H1 (cell line): ENCODE results near the gene RASGRP1. TPM values are rescaled to one million over a fixed set of nuclear protein-coding genes. Genes with fewer than 3 reads are reported as not detected.

ENCODE experiments used
- BACH1 ChIP-seq: IDR thresholded peaks from 2 replicates; pipeline ENCODE4 v1.6.1; 2012; ENCODE audit warnings: low read length, improper control_type of control experiment
- NANOG ChIP-seq: IDR thresholded peaks from 2 replicates; pipeline ENCODE4 v1.6.1; 2011; ENCODE audit warnings: low read length, low read depth, mild to moderate bottlenecking, inconsistent platforms; ENCODE audit not compliant: insufficient read depth, poor library complexity, severe bottlenecking
- RAD21 ChIP-seq, 2 experiments: IDR thresholded peaks in 1 of 2; conservative IDR thresholded peaks in 1 of 2; 2 replicates each; pipeline ENCODE4 v1.6.1; 2011; ENCODE audit warnings: low read depth in 2 of 2, low read length in 2 of 2, improper control_type of control experiment in 1 of 2, inconsistent platforms in 1 of 2, mild to moderate bottlenecking in 1 of 2, moderate library complexity in 1 of 2
- polyA plus RNA-seq, 7 experiments: library from polyadenylated mRNA; depleted of rRNA in 3 of 7; stranded (reverse) in 5 of 7; unstranded in 2 of 7; fragments of >200 nt in 5 of 7; fragments of 200-250 nt in 2 of 7; gene quantifications; 1 replicate in 5 of 7; 2 replicates in 1 of 7; 4 replicates in 1 of 7; pipeline versions ENCODE4 v1.2.1 to v1.2.3, GENCODE V29; 2011 to 2013; ENCODE audit warnings: missing spikeins in 2 of 7, mixed read lengths in 2 of 7
- total RNA-seq: library from RNA; stranded (reverse); fragmentation: NEBNext Ultra II Directional; extraction: Animal tissue kit (Norgen Biotek cat#: 25700); gene quantifications from 2 replicates; pipeline ENCODE4 v1.2.1, GENCODE V29; 2021

Gene RASGRP1
- total and polyA plus RNA-seq, 2 of the 8 experiments (the other 6 are each of a cell fraction or from before 2014, with no cell fraction given), result 1.1 to 2.1 TPM

GRCh38 chr15:38577424-38577987, 12.9 kb upstream of the RASGRP1 start (continued):
- no peak for TF ChIP-seq NANOG
- TF ChIP-seq RAD21 (IDR thresholded peaks at IDR 0.05 in 1 of 2, conservative IDR thresholded peaks at IDR 0.05 in 1 of 2; ENCODE audit: low read depth in 2 of 2, low read length in 2 of 2), result no peak
- no peak for TF ChIP-seq BACH1
- TF ChIP-seq, all 59 proteins: peak for 0
